GM21423 (cell line): ENCODE results near the gene IRAG1.

Experiments used
- ATAC-seq: cut with Tn5 transposase; IDR thresholded peaks from one replicate; pipeline ENCODE4 v1.9.1; 2021; ENCODE audit warnings: mild to moderate bottlenecking, moderate library complexity; ENCODE audit not compliant: unreplicated experiment

IRAG1 gene, protein sequence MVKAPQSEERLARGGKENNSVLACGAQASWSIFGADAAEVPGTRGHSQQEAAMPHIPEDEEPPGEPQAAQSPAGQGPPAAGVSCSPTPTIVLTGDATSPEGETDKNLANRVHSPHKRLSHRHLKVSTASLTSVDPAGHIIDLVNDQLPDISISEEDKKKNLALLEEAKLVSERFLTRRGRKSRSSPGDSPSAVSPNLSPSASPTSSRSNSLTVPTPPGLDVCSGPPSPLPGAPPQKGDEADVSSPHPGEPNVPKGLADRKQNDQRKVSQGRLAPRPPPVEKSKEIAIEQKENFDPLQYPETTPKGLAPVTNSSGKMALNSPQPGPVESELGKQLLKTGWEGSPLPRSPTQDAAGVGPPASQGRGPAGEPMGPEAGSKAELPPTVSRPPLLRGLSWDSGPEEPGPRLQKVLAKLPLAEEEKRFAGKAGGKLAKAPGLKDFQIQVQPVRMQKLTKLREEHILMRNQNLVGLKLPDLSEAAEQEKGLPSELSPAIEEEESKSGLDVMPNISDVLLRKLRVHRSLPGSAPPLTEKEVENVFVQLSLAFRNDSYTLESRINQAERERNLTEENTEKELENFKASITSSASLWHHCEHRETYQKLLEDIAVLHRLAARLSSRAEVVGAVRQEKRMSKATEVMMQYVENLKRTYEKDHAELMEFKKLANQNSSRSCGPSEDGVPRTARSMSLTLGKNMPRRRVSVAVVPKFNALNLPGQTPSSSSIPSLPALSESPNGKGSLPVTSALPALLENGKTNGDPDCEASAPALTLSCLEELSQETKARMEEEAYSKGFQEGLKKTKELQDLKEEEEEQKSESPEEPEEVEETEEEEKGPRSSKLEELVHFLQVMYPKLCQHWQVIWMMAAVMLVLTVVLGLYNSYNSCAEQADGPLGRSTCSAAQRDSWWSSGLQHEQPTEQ

DNA sequence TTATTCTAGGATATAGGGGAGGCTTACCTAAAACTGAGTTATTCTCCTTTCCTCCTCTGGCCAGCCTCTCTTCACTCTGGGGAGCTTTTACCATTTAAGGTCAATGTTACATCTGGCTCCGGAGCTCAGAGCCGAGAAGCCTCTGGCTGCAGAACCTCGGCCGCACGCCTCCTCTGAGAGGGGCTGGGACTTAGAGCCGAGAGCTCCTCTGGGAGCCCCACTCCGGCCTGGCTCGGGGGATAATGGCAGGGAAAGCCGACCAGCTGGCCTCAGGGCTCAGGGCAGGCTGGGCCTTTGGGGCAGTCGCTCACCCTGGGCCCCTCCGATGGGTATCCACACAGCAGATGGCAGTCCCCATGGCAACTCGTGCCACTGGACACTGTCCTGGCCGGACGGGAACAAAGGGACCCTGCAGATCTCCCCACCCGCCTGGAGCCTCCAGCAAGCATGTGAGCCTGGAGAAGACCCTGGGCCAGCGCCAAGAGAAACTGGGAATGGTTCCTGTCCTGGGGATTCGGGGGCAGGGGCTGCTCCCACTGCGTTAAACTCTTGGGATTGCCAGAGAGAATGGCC, at the start of gene IRAG1:
TSS of gene IRAG1 (minus strand) at position 247 of the 573 bp plus-strand sequence. CDS start at position 94, 153 bp downstream.
- ATAC-seq = no peak

DNA sequence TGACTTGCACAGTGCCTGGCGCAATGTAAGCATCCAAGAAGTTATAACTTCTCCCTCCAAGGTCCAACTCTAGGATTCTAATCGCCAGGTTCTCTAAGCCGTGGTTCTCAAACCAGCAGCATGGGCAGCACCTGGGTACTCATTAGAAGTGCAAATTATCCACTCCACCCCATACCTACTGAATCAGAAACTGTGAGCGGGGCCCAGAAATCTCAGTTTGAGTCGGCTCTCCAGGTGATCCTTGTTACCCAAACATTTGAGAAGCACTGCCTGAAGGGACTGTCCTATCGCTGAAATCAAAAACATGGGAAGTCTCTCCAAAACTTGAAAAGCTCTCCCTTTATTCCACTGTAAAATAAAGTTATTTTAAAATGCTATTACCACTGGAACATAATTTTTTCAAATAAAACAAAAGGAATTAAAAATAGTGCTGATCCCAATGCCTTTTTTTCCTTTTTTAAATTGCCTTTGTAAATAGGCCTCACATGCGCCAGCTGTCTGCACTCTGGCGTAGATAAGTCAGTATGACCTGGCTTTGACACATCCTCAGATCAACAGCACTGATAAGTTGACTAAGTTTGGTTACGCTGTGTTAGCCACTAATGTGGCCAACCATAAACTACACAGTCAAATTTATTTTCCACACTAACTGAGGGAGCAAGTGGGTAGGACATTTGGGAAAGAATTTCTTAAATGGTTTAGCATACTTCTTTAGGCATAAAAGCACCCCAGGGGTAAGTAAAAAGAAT, 49.1 kb upstream of the IRAG1 start:
- ATAC-seq = no peak

DNA sequence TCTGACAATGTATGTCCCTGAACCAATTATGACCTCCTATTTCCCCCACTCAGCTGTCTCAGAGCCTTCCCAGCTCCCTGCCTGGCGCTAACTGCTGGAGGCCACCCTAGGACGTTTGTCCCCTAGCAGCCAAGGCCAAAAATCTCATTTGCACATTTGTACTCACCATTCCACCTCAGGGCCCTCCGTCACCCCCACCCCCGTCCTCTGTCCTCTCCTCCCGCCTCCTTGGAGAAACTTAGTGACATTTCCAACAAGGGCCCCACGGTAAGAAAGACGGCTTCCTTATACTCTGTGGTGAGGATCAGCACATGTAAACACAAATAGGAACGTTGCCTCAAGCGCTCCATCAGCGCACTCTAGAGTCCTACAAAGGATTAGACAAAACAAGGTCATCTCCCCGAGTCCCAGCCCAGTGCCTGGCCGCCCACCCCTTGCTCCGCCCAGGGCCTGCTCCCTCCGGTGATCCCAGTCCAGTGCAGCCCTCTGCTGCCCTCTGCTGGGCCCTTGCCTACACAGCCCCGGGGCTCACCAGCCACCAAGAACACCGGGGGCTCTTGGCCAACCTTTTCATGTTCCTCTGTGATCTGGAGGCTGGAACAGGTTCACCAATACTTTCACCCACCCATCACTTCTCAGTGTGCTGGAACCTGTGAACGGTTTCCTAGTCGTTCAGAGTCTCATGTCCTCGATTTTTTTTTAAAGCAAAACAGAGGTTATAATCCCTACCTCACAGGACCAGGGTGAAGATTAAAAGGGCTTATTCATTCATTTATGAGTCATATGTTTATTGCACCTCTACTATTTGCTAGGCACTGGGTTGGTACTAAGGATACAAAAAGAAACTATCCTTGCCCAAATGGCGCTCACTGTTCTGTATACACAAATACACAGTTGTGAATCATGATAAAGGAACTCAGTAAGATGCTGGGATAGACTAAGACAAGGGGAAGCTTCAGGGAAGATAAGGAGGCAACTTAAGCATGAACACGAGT, 42.2 kb upstream of the IRAG1 start:
- ATAC-seq = peak; percentile 99

DNA sequence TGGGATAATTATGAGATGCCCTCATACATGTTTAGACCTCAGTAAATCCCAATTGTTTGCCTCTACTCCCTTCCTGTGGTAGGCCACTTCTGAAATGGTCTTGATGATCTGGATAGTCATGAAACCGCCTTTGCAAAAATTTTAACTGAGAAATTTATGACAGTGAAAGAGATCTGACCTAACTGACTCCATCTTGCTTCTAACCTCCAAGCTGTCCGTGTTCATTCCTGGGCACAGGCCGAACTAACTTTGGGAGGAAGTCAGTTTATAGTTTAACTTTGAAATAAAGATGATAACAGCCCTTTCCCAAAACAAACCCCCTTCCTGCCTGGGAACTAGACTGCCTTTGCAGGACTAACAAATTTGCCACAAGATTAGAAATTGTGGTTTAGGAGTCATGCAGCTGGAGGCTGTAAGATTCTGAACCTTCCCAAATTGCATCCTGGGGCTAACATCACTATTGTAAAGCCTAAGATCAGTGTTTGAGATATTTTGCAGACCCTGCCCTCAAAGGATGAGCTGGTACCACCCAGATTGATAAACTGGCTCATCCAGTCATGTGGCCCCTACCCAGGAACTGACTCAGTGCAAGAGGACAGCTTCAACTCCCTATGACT, 37.6 kb upstream of the IRAG1 start:
- no peak for ATAC-seq

DNA sequence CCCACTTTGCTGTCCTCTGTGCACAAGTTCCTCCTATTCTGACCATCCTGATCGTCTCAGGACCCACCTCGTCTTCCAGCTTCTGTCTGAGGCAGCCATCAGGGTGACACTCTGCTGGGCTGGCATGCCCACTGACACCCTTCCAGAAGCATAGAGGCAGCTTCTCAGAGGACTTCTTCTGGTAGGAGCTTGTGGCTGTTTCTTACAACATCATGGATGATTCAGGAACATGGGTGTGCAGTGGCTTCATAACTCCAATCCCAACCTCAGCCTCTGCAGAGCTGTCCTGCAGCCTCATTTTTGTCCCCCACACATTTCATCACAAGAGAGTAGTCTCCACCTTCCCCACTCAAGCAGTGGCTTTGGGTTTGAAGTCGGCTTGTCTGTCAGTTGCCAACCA, 36.6 kb upstream of the IRAG1 start:
- ATAC-seq = no peak

DNA sequence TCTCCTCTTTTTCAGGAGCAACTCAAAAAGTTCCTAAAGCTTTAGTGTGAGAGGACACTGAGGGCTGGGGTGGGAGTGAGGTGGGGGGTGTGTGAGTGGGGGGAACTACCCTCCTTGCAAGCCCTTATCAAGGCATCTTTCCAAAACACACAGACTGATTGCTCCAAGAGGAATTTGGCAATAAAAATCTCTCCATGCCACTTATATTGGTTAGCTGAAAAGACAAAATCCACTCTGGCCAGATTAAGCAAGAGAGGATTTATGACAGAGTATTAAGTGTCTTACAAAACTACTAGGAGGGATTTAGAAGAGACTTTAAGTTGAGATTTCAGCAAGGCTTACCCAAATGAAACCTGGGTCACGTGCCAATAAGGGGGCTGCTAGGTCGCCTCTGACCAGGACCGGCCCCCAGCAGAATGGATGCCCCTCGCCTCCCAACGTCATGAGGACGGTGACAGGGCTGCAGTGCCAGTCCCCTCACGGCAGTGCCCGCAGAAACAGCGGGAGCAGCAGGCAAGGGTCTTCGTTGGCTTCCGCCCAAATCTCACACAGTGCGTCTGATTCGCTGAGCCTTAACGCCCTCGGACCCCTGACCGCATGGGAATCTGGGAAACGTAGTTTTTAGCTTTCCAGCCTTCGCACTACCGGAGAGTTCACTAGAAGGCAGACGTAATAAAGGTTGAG, 35.4 kb upstream of the IRAG1 start:
- no peak for ATAC-seq

DNA sequence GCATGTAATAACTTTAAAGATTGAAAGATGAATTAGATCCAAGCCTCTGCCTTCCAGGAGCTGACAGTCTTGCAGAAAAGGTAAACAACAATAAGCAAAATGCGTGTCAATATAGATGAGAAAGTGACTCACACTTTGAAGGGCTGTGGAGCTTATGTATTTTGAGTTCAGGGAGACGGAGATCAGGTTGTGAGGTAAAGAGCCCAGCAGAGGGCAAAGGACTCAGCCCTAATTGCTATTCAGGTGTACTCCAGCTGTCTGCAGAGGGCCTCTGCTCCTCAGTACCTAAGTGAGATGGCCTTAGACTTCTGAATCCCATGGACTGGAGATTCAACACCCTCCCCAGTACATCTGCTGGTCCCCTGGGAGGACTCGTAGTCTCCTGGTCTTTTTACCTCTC, 34.6 kb upstream of the IRAG1 start:
- no peak for ATAC-seq

DNA sequence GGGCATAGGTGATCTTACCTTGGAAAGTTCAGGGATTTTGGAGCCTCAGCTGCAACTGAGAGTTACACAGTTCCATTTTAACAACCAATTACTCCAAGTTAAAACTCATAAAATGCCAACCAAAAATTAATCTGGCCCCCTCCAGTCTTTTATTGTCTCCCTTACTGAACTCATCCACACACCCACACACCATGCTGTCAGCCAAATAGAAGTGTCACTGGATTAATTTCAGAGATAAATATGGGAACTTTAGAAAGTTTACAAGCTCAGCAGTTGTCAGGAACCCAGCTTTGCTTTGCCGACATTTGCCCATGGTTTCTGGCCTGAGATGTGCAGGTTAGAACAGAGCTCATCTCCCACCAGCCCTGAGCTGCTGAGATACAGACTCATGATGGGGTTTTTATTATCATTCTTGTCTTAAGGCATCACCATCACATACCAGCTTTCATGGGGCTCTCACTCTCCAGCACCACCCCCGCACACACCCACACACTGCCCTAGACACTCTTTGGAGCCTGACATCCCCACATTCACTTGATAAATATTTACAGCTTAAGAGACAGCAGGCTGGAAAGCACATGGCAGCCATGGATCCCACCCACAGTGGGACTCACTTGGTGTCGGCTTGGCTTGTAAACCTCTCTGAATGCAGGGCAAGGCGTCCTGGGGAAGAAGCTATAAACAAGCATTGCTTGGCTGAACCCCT, 33.7 kb upstream of the IRAG1 start:
- no peak for ATAC-seq

DNA sequence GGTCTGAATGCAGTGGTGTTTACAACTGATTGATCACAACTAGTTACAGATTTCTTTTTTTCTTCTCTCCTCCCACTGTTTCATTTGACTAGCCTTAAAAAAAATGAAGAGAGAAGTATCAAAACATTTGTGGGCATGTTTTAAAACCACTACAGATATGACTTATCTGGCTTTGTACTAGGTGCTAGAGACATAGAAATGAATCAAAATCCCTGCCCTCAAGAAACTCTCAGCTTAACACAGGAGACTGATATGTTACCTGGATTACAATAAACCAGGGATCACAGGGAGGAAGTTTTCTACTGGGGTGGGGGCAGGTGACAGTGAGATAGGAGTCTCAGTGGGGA, 32.3 kb upstream of the IRAG1 start:
- ATAC-seq = no peak

DNA sequence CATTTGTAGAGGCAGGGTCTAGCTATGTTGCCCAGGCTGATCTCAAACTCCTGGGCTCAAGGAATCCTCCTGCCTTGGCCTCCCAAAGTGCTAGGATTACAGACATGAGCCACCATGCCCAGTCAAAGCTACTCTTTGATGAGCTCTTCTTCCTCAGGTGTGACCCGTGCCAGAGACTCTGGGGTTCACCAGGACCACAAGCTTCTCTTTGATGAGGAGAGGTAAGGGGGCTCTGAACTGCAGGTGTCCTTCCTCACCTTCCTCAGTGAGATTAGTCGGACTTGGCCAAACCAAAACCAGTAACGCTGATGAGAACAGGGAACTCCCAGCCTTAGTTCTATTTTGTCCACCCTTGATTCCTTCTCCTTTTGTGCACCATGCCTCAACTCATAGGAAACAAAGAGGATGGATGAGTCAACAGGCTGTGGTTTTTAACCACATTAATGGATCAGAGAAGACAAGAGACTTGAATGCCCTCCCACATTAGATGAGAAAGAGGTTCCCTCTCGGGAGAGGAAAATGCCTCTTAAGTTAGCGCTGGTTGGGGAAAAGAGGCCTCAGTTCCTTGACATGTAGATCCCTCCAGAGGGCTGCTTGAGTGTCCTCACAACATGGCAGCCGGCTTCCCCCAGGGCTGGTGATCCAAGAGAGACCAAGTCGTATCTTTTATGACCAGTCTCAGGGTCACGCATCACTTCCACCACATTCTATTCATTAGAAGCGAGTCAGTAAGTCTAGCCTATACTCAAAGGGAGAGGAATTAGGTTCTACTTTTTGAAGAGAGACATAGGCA, 31.8 kb upstream of the IRAG1 start:
- no peak for ATAC-seq

DNA sequence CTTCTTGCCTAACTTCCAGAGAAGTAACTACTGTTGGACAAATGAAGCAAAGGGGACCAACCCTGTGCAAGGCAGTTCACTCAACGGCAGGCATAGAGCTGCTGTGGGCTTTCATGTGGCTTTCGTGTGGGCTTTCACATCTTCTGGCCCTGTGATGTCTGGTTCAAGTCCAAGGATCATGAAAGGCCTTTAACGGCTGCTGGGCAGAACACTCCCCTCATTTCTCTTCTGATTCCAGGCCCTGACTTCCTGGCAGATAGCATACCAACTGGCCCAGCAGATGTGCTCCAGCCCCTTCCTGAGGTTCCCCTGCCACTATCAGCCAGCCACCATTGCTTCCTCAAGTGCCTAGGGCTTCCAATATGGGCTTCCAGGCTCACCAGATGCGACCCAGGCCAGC, 28.8 kb upstream of the IRAG1 start:
- ATAC-seq = no peak

DNA sequence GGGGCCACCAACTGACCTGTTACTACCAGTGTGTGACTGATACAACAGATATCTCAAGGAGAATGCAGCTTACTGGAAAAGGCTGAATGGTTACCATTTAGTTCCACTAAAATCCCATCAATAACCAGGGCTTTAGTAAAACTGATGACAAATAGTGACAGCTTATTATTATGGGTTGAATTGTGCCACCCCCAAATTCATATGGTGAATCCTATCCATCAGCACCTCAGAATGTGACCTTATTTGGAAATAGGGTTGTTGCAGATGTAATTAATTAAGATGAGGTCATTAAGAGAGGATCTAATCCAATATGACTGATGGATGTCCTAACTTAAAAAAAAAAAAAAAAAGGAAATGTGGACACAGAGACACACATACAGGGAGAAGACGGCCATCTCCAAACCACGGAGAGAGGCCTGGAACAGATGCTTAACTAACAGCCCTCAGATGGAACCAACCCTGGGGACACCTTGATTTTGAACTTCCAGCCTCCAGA, 27.4 kb upstream of the IRAG1 start:
- ATAC-seq = no peak

DNA sequence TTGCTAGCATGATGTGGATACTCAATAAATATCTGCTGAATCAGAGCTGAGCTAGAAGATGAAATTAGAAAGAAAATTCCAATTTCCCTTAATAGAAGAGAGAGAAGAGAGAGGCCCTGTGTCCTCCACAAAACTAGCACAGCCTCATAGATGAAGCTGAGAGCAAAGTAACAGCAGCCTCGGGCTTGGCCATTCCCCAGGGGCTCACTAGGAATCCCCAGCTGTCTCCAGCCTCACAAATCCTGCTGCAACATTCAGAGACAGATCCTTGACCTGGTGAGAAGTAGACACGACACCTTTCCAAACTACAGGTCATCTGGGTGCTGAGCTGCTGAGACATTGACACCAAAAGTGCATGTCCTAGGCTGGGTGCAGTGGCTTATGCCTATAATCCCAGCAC, 26.1 kb upstream of the IRAG1 start:
- no peak for ATAC-seq

DNA sequence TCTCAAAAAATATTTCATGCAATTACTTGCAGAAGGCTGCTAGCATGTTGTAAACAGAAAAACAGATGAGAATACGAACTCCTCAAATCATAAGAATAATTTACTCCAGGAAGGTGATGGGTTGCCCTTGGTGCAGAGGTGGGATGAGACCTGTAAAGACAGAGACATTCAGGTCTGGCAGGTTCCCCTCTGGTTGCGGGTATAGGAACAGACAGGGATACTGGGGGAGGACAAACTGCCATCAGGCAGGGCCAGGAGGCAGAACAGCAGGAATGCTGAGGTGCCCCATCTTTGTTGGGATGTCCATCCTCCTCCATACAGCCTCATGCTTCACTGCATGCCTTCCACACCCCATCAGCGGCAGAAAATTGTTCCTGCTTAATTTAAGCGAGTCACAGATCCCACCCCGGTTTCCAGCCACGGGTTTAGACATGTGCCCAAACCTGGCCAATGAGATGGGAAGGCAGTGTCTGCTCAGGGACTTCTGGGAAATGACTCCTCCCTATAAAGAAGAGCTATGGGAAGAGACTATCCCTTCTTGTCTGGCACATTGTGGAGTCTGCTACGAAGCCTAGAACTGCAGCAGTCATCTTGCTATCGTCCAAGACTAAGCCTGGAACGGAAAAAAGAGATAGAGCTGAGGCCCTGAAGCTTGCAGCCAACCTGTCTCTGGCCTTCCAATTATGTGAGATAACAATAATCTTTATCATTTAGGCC, 23.1 kb upstream of the IRAG1 start:
- no peak for ATAC-seq

DNA sequence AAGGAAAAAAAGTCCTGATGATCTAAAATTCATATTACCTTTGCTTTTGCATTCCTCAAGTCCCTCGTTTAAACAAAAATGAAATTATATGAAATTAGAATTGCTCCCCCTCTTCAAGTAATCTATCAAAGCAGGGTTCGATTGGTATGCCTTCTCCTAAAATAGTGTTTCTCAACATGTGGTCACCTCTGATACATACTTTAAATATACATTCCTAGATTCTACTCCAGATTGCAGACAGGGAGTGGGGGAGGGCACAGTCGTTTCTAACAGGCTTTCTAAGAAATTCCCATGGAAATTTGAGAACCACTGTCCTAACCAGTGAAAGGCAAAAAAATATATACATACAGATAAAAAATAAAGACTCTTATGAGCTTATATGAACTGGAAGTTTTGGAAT, 22.6 kb upstream of the IRAG1 start:
- no peak for ATAC-seq

DNA sequence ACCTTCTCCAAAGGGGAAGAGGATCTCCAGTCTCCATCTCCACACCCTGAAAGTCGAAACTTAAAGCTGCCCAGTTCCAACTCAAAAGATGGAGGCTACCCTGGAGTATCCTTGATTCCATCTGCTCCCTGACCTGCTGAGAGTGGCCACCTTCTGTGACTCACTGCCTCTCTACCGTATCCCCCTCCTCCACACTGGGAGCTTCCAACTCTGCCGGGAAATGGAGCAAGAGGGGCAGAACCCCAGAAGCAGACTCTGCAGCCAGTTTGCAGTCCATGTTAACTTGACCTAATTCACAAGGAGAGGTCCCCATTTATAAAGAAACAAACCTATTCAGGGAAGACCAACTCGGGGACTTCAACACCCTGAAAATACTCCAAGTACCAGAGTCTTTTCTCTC, 22.0 kb upstream of the IRAG1 start:
- no peak for ATAC-seq
